SK-N-MC (cell line): ENCODE results near the gene CD4.

Experiments
- EZH2 ChIP-seq: fragments of 200-600 bp; sonication (generic); IDR thresholded peaks from one replicate; pipeline ENCODE4 v1.6.1; 2017; ENCODE audit warnings: antibody characterized with exemption
- POLR2AphosphoS5 ChIP-seq: IDR thresholded peaks from 2 replicates; pipeline ENCODE4 v1.6.1; 2012; ENCODE audit warnings: mild to moderate bottlenecking, low read depth, low read length, borderline replicate concordance

DNA sequence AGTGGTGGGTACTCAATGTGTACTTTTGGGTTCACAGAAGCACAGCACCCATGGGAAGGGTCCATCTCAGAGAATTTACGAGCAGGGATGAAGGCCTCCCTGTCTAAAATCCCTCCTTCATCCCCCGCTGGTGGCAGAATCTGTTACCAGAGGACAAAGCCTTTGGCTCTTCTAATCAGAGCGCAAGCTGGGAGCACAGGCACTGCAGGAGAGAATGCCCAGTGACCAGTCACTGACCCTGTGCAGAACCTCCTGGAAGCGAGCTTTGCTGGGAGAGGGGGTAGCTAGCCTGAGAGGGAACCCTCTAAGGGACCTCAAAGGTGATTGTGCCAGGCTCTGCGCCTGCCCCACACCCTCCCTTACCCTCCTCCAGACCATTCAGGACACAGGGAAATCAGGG, 30.8 kb downstream of the CD4 start:
- TF ChIP-seq POLR2AphosphoS5 (no peak), EZH2 (no peak)
